GM19395 (cell line): ENCODE results near the gene RRH.
"Not testable (repeated sequence)": the region's sequence is repeated elsewhere in the genome, so short reads cannot be mapped to it uniquely, and the experiment has no call there.

Experiments used
- ATAC-seq: cut with Tn5 transposase; IDR thresholded peaks from one replicate; pipeline ENCODE4 v1.9.1; 2021; ENCODE audit warnings: mild to moderate bottlenecking, moderate library complexity; ENCODE audit not compliant: unreplicated experiment

Gene RRH

GRCh38 chr4:109836985-109837384 lies 9.2 kb downstream of the RRH start:
- no peak for ATAC-seq

DNA sequence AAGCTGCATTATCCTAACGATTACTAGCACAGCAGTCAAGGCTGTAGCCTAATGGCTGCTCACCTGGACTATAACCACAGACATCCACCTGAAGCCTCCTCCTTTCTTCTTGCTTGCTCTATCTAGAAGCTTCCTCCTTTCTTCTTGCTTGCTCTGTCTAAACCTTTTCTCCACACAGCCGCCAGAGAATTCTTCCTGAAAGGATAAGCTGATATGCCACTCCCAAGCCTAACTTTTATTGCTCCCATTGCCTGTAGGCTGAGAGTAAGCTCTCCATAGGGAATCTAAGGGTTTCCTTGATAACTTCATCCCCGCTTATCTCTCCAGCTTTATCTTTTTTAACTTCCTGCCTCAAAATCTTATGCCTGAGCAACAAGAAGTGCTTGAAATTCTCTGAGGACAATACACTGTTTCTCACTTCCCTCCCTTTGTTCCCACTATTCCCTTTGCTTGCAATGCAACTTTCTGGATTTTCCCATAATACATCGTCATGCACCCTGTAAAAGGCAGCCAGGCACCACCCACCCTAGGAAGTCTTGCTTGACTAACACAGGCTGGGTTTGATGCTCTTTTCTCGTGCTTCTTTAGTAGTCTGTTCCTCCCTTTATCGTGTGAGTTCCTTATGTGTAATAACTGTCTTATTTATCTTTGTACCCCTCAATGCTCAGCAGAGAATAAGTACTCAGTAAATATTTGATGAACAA lies 18.8 kb downstream of the RRH start:
- ATAC-seq: no peak

- ATAC-seq: no peak
Observed at GRCh38 chr4:109847896-109848442, 20.2 kb downstream of the RRH start, which contains the start of gene LRIT3. Gene LRIT3 (plus strand): TSS chr4:109848107. CDS start chr4:109848202, 95 bp downstream.

DNA sequence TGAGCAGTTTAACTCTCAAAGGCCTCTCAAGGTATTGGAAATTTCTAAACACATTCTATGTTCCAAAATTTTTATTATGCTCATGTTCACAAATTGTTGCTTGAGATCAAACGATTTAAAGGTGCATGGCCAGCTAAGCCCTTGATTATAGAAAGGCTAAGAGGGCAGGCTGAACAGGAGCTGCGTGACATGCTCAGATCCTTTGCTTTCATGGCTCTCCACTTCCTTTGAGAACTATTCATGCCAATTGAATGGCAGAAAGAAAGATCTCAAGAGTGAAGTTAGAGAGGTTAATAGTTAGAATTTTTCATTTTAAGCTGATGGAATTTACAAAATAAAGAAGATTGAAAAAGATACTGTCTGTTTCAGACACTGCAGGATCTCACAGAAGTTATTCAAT lies 20.7 kb downstream of the RRH start:
- no peak for ATAC-seq

DNA sequence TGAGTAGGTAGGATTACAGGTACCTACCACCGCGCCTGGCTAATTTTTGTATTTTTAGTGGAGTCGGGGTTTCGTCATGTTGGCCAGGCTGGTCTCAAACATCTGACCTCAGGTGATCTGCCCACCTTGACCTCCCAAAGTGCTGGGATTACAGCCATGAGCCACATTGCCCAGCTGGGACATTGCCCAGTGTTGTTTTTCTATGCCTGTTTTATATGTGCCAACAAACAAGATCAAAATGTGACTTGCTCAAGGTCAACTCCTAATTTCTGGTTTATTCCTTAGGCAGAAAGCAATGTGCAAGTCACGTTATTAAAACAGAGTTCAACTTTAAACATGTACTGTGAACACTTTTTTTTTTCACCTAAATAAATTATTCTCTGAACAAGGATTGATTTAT lies 22.8 kb downstream of the RRH start:
- no peak for ATAC-seq

- ATAC-seq: not testable (repeated sequence)
Observed at GRCh38 chr4:109859426-109860300, 31.9 kb downstream of the RRH start.

GRCh38 chr4:109861271-109861670 lies 33.5 kb downstream of the RRH start:
- no peak for ATAC-seq

- no peak for ATAC-seq
Observed at GRCh38 chr4:109861916-109862511, 34.2 kb downstream of the RRH start.

- ATAC-seq: no peak
Observed at GRCh38 chr4:109864134-109864533, 36.4 kb downstream of the RRH start.

GRCh38 chr4:109870061-109870460 lies 42.3 kb downstream of the RRH start:
- no peak for ATAC-seq

DNA sequence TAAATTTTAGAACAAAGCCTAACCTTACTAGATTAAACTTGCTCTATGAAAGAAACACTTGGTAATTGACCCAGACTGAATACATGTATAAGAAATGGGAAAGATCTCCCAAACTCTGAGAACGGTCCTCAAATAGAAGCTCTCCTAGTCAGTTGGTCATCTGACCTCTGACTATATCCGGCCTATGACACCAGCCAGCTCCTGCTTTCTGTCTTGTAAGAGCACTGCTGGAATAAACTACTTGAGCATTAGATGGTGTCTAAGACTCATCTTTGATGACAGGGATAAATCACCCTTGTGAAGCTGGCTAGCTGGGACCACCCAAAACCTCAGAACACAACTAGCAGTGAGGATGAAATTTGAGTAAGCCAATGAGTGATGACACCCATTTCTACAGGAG lies 44.3 kb downstream of the RRH start:
- ATAC-seq: no peak

DNA sequence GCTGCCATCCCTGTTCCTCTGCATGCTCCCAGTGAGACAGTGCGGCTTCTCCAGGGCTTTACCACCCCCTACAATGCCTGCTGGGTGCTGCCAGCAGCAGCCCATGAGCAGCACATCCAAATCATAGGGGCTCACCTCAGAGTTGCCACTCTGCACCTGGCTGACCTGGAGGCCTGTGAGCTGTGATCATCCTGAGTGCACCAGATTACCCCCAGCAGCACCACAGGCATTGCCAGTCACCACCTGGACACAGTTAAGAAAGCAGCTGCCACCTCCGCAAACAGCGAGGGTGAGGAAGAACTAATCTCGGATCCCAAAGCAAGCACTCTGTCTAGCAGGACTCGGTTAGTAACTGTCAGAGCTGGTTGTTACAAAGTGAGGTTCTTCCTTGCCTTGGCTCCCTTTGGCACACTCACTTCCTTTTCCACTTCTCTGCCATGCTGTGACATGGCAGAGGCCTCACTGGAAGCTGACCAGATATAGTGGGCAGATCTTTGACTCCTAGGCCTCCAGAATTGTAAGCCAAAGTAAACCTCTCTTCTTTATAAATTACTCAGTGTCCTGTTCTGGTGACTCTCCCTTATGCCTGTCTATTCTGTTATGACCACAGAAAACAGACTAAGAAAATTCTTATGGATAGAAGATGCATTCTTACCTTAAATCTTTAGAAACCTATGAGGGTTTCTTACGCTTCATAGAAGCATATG lies 45.3 kb downstream of the RRH start:
- no peak for ATAC-seq

DNA sequence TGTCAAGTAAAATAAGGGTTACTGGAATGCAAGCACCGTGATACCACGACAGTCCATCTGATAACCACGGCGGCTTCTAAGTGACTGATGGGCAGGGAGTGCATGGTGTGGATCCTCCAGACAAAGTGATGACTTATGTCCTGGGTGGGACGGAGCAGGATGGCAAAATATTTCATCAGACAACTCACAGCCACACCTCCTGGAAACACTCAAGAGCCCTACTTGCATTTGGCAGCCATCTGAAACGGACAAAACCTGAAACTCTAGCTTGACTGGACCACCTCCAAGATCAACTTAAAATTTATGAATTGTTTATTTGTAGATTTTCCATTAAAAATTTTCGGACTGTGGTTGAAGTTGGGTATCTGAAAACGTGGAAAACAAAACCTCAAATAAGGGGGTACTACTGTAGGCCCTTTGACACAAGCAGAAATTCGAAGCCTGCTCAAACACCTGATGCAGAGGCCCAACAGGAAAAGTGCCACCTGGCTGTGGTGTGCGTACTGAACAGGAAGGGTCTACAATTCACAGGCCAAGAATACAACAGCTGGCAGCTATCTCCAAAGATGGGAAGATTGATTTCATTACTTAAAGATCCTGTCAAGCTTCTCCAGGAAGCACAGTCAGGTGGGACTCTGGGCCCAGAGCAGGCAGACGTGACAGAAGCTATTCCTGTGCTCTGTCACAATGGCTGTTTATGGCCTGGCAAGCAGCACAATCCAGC lies 46.2 kb downstream of the RRH start:
- ATAC-seq: no peak

GRCh38 chr4:109875106-109875505 lies 47.3 kb downstream of the RRH start:
- no peak for ATAC-seq

GRCh38 chr4:109875553-109875952 lies 47.8 kb downstream of the RRH start:
- ATAC-seq: not testable (repeated sequence)

- no peak for ATAC-seq
Observed at GRCh38 chr4:109876634-109877265, 49.0 kb downstream of the RRH start.

DNA sequence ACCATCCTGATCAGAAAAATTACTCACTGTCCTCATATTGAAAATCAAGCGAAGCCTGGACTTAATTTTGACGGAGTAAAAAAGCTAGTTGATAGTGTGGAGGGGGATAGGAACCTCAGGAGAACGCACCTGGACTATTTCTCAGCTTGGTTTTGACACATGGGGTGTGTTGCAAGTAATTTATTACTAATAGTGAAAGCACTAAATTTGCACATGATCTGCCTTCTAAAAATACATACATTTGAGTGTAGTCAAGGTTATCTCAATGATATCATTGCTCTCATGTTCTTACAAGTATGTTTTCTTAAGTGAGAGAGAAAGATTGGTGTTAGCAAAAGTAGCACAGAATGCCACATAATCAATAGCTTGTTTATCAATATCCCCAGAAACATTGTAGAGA lies 49.6 kb downstream of the RRH start:
- peak; percentile 83 for ATAC-seq

DNA sequence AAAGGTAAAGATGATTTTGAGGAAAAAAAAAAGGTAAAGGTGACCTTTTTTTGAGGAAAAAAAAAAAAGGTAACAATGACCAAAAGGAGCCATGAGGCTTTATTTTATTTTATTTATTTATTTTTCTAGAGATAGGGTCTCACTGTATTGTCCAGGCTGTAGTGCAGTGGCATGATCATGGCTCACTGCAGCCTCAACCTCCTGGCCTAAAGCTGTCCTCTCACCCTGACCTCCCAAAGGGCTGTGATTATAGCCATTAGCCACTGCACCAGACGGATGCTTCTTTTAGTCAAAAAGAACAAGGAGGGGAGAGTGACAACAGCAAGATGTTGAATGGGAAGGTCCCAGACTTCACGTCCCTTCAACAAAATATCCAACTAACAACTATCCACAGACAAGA lies 50.6 kb downstream of the RRH start:
- ATAC-seq: no peak

DNA sequence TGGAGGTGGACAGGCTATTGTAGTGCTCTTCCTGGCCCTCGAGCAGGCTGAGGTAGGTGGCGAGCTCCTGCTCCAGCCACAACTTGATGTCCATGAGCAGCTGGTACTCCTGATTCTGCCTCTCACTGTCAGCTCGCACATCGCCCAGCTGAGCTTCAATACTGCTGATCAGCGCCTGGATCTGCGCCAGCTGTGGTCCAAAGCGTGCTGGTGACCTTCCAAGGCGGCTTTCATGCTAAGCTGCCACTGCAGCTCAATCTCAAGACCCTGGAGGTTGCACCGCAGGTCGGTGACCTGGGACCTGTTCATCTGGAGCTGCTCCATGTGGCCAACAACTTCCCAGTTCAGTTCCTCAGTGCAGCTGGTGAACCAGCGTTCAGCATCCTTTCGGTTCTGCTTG lies 51.3 kb downstream of the RRH start:
- ATAC-seq: no peak
